Type B pancreatic cell (in vitro differentiated cells): Measurements from ENCODE around the gene ANGPTL4. TPM values are rescaled to one million over a fixed set of nuclear protein-coding genes. Genes with fewer than 3 reads are reported as not detected.

Experiments used
- DNase-seq: peaks from one replicate; pipeline ENCODE4 v3.0.0; 2021; ENCODE audit warnings: mixed read lengths; ENCODE audit not compliant: unreplicated experiment; ENCODE audit errors: extremely low spot score
- H3K27ac Mint-ChIP-seq: 2 replicates; pipeline ENCODE4 v1.8.0; 2021; ENCODE audit warnings: mild to moderate bottlenecking, mixed read lengths
- H3K27me3 Mint-ChIP-seq: 2 replicates; pipeline ENCODE4 v1.8.0; 2021; ENCODE audit warnings: mixed read lengths
- H3K36me3 Mint-ChIP-seq: 2 replicates; pipeline ENCODE4 v1.8.0; 2021; ENCODE audit warnings: mixed read lengths
- H3K4me1 Mint-ChIP-seq: one replicate; pipeline ENCODE4 v1.8.0; 2021; ENCODE audit warnings: mixed read lengths; ENCODE audit not compliant: unreplicated experiment
- H3K4me3 Mint-ChIP-seq: 2 replicates; pipeline ENCODE4 v1.8.0; 2021; ENCODE audit warnings: mild to moderate bottlenecking, mixed read lengths
- H3K9me3 Mint-ChIP-seq: 2 replicates; pipeline ENCODE4 v1.8.0; 2021; ENCODE audit warnings: mixed read lengths
- CTCF ChIP-seq: fragments of 200-600 bp; sonication (generic); conservative IDR thresholded peaks from 2 replicates; pipeline ENCODE4 v1.5.0; 2021; ENCODE audit warnings: antibody characterized with exemption, mild to moderate bottlenecking
- total RNA-seq: library from RNA; stranded (reverse); gene quantifications from 2 replicates; pipeline ENCODE4 v1.2.1, GENCODE V29; 2021; ENCODE audit warnings: low replicate concordance

The ANGPTL4 gene
- total RNA-seq, 1 donor from 2014 or later: 4.7 TPM

GRCh38 chr19:8388612-8388958, 24.6 kb downstream of the ANGPTL4 start:
- peak overlapping the region; percentile 25 for H3K4me3 Mint-ChIP-seq

GRCh38 chr19:8389891-8390616, 26.1 kb downstream of the ANGPTL4 start, which contains the start of gene RAB11B:
Gene RAB11B, plus strand, starts transcription at chr19:8390360. Its CDS starts 57 bp downstream, at chr19:8390417.
- H3K27ac Mint-ChIP-seq: peak within 1 kb of the TSS; percentile 96
- peak within 1 kb of the TSS; percentile 88 for H3K4me3 Mint-ChIP-seq
- H3K4me1 Mint-ChIP-seq: peaks cover 28% of the 10 kb centered on the region
- peak; percentile 98 for DNase-seq
- H3K9me3 Mint-ChIP-seq: peaks cover 8% of the 10 kb centered on the region
- H3K27me3 Mint-ChIP-seq: no peaks in the 10 kb centered on the region
- H3K36me3 Mint-ChIP-seq: peaks cover 8% of the 10 kb centered on the region
- TF ChIP-seq CTCF: no peak

More at GRCh38 chr19:8388612-8388958, 24.6 kb downstream of the ANGPTL4 start:
- Mint-ChIP-seq H3K27ac (no peak overlapping the region), H3K36me3 (peaks cover 8% of the 10 kb centered on the region), H3K4me1 (peaks cover 36% of the 10 kb centered on the region), H3K9me3 (peaks cover 8% of the 10 kb centered on the region), H3K27me3 (no peaks in the 10 kb centered on the region)
- DNase-seq: no peak
- TF ChIP-seq CTCF: no peak

- Mint-ChIP-seq H3K9me3 (peaks cover 8% of the 10 kb centered on the region), H3K4me1 (peaks cover 22% of the 10 kb centered on the region)
These were observed 26.6 kb downstream of the ANGPTL4 start for GRCh38 chr19:8390617-8390981.

GRCh38 chr19:8391198-8392016, 27.5 kb downstream of the ANGPTL4 start:
- Mint-ChIP-seq H3K9me3 (peaks cover 8% of the 10 kb centered on the region), H3K4me3 (peak overlapping the region; percentile 82), H3K27ac (peak overlapping the region; percentile 96), H3K4me1 (peaks cover 19% of the 10 kb centered on the region), H3K27me3 (no peaks in the 10 kb centered on the region), H3K36me3 (peaks cover 8% of the 10 kb centered on the region)
- no peak for TF ChIP-seq CTCF
- DNase-seq: no peak

More at GRCh38 chr19:8390617-8390981, 26.6 kb downstream of the ANGPTL4 start:
- Mint-ChIP-seq H3K36me3 (peaks cover 8% of the 10 kb centered on the region), H3K27ac (peak overlapping the region; percentile 96), H3K4me3 (peak overlapping the region; percentile 82), H3K27me3 (no peaks in the 10 kb centered on the region)
- no peak for TF ChIP-seq CTCF
- DNase-seq: peak; percentile 97

- peak overlapping the region; percentile 55 for H3K27ac Mint-ChIP-seq
These were observed 28.1 kb downstream of the ANGPTL4 start for GRCh38 chr19:8392017-8392591.

More at GRCh38 chr19:8392017-8392591, 28.1 kb downstream of the ANGPTL4 start:
- peaks cover 4% of the 10 kb centered on the region for H3K9me3 Mint-ChIP-seq
- no peak for DNase-seq
- peaks cover 8% of the 10 kb centered on the region for H3K36me3 Mint-ChIP-seq
- peak overlapping the region; percentile 49 for H3K4me3 Mint-ChIP-seq
- no peaks in the 10 kb centered on the region for H3K27me3 Mint-ChIP-seq
- TF ChIP-seq CTCF: no peak
- H3K4me1 Mint-ChIP-seq: peaks cover 20% of the 10 kb centered on the region
